HCT116 (cell line): ENCODE results near the gene CYP4F3. TPM values are rescaled to one million over a fixed set of nuclear protein-coding genes. Genes with fewer than 3 reads are reported as not detected.
"Not testable (repeated sequence)": the region's sequence is repeated elsewhere in the genome, so short reads cannot be mapped to it uniquely, and the experiment has no call there.

Source experiments
- ATAC-seq: fragments of 200-7000 bp; cut with Tn5 transposase; 2 replicates; pipeline ENCODE4 v1.9.1; 2020; ENCODE audit warnings: mild to moderate bottlenecking, moderate library complexity
- BruUV-seq: library from RNA; stranded (reverse); fragments of 400-500 nt; replicated peaks from 2 replicates; lab custom pipeline; 2021; lab: Mats Ljungman, UMichigan
- CTCF ChIA-PET: fragments of 300-600 bp; sonication (Branson Sonifier 250); formaldehyde crosslinking; loops from one replicate; lab custom pipeline; 2021; ENCODE audit warnings: antibody characterized with exemption; lab: Charles Lee
- POLR2A ChIA-PET: fragments of 300-600, 350-600 bp; sonication (Branson Sonifier 250); formaldehyde crosslinking; loops from one replicate; lab custom pipeline; 2021; ENCODE audit warnings: antibody characterized with exemption; lab: Charles Lee
- RAD21 ChIA-PET, 2 experiments: fragments of 300-600 bp; sonication (Branson Sonifier 250); formaldehyde crosslinking; loops; one replicate each; lab custom pipeline; 2023; ENCODE audit warnings: low total read pairs in 2 of 2; ENCODE audit not compliant: uncharacterized antibody in 2 of 2, unreplicated experiment in 2 of 2, low non-redundant PET in 1 of 2; lab: Charles Lee
- DNase-seq: peaks from one replicate; pipeline ENCODE4 v3.0.0-alpha.2; 2010; ENCODE audit warnings: low read depth, low spot score
- H2AFZ ChIP-seq: fragments of 200-600 bp; shearing (Covaris generic), sonication (generic); 2 replicates; pipeline ENCODE4 v1.6.1; 2017; ENCODE audit warnings: low read depth, mixed run types, mixed read lengths, antibody characterized with exemption, low read length; ENCODE audit not compliant: poor library complexity, severe bottlenecking
- H3K27ac ChIP-seq: 2 replicates; pipeline ENCODE4 v1.5.1; 2012; ENCODE audit warnings: low read depth, low read length
- H3K27me3 ChIP-seq: fragments of 200-600 bp; sonication (generic); 2 replicates; pipeline ENCODE4 v1.6.1; 2016; ENCODE audit warnings: mixed run types, low read length, mixed read lengths; ENCODE audit not compliant: insufficient read depth
- H3K36me3 ChIP-seq, 2 experiments: fragments of 200-500 bp in 1 of 2; fragments of 200-600 bp in 1 of 2; sonication (Bioruptor generic) in 1 of 2; sonication (generic) in 1 of 2; 2 replicates each; pipeline versions ENCODE4 v1.5.1 to v1.6.1; 2014 to 2016; ENCODE audit warnings: low read length in 2 of 2, inconsistent platforms in 1 of 2, mixed read lengths in 1 of 2, mixed run types in 1 of 2; ENCODE audit not compliant: insufficient read depth in 2 of 2, control insufficient read depth in 1 of 2
- H3K4me1 ChIP-seq, 2 experiments: fragments of 200-600 bp in 1 of 2; sonication (generic) in 1 of 2; 2 replicates each; pipeline versions ENCODE4 v1.5.1 to v1.6.1; 2012 to 2017; ENCODE audit warnings: low read length in 2 of 2, inconsistent platforms in 1 of 2, mild to moderate bottlenecking in 1 of 2, mixed read lengths in 1 of 2, mixed run types in 1 of 2, moderate library complexity in 1 of 2; ENCODE audit not compliant: insufficient read depth in 2 of 2, control insufficient read depth in 1 of 2
- H3K4me2 ChIP-seq: fragments of 200-600 bp; sonication (generic); 2 replicates; pipeline ENCODE4 v1.6.1; 2017; ENCODE audit warnings: mixed run types, low read length, mixed read lengths
- H3K4me3 ChIP-seq, 2 experiments: fragments of 200-600 bp in 1 of 2; sonication (generic) in 1 of 2; replicated peaks in 1 of 2; 2 replicates each; pipeline ENCODE4 v1.5.1; 2011 to 2016; ENCODE audit warnings: low read length in 2 of 2, control low read depth in 1 of 2, low read depth in 1 of 2, mild to moderate bottlenecking in 1 of 2, mixed read lengths in 1 of 2, mixed run types in 1 of 2
- H3K79me2 ChIP-seq: fragments of 200-600 bp; sonication (generic); 2 replicates; pipeline ENCODE4 v1.6.1; 2017; ENCODE audit warnings: mild to moderate bottlenecking, mixed run types, low read length, moderate library complexity, mixed read lengths; ENCODE audit not compliant: insufficient read depth
- H3K9ac ChIP-seq: fragments of 200-600 bp; sonication (generic); 2 replicates; pipeline ENCODE4 v1.6.1; 2016; ENCODE audit warnings: low read length, mixed read lengths
- H3K9me2 ChIP-seq: fragments of 200-600 bp; sonication (generic), shearing (Covaris generic); 2 replicates; pipeline ENCODE4 v1.6.1; 2017; ENCODE audit warnings: mixed run types, mild to moderate bottlenecking, moderate library complexity; ENCODE audit not compliant: insufficient read depth
- H3K9me3 ChIP-seq, 2 experiments: fragments of 200-500 bp in 1 of 2; fragments of 200-600 bp in 1 of 2; sonication (Bioruptor generic) in 1 of 2; sonication (generic) in 1 of 2; 2 replicates each; pipeline ENCODE4 v1.6.1; 2014 to 2017; ENCODE audit warnings: low read length in 2 of 2, mixed read lengths in 2 of 2, inconsistent platforms in 1 of 2, low read depth in 1 of 2, mild to moderate bottlenecking in 1 of 2, mixed run types in 1 of 2, moderate library complexity in 1 of 2; ENCODE audit not compliant: control insufficient read depth in 1 of 2, insufficient read depth in 1 of 2
- H4K20me1 ChIP-seq: fragments of 200-600 bp; sonication (generic), shearing (Covaris generic); 2 replicates; pipeline ENCODE4 v1.6.1; 2017; ENCODE audit warnings: mixed run types, mild to moderate bottlenecking, moderate library complexity; ENCODE audit not compliant: insufficient read depth
- CBX3 ChIP-seq: IDR thresholded peaks from 2 replicates; pipeline ENCODE4 v1.6.1; 2012; ENCODE audit warnings: low read depth
- CTCF ChIP-seq, 3 experiments: fragments of 200-600 bp in 1 of 3; sonication (generic) in 1 of 3; IDR thresholded peaks in 2 of 3; conservative IDR thresholded peaks in 1 of 3; 2 replicates each; pipeline ENCODE4 v1.5.1; 2012 to 2017; ENCODE audit warnings: low read depth in 2 of 3, low read length in 2 of 3, antibody characterized with exemption in 1 of 3, borderline replicate concordance in 1 of 3, control low read depth in 1 of 3, mild to moderate bottlenecking in 1 of 3, mixed read lengths in 1 of 3, mixed run types in 1 of 3, moderate library complexity in 1 of 3; ENCODE audit not compliant: insufficient read depth in 1 of 3
- EGR1 ChIP-seq: IDR thresholded peaks from 2 replicates; pipeline ENCODE4 v1.6.1; 2012; ENCODE audit warnings: low read depth
- FOSL1 ChIP-seq: IDR thresholded peaks from 2 replicates; pipeline ENCODE4 v1.6.1; 2012; ENCODE audit warnings: low read depth
- JUND ChIP-seq: IDR thresholded peaks from 2 replicates; pipeline ENCODE4 v1.6.1; 2012
- MAX ChIP-seq: IDR thresholded peaks from 2 replicates; pipeline ENCODE4 v1.6.1; 2012
- POLR2A ChIP-seq: IDR thresholded peaks from 2 replicates; pipeline ENCODE4 v1.7.0; 2011; ENCODE audit warnings: borderline replicate concordance; ENCODE audit not compliant: insufficient read depth, insufficient read length; ENCODE audit errors: extremely low read depth
- POLR2AphosphoS5 ChIP-seq: IDR thresholded peaks from 2 replicates; pipeline ENCODE4 v1.6.1; 2011; ENCODE audit warnings: mild to moderate bottlenecking, low read depth, low read length, moderate library complexity
- SIN3A ChIP-seq: IDR thresholded peaks from 2 replicates; pipeline ENCODE4 v1.6.1; 2012; ENCODE audit warnings: low read depth
- SP1 ChIP-seq: IDR thresholded peaks from 2 replicates; pipeline ENCODE4 v1.6.1; 2012; ENCODE audit warnings: low read depth
- SRF ChIP-seq: IDR thresholded peaks from 2 replicates; pipeline ENCODE4 v1.6.1; 2012; ENCODE audit warnings: low read depth
- intact Hi-C: fragments of 100-400 bp; cut with micrococcal nuclease; formaldehyde crosslinking; loops from 2 replicates; pipeline ENCODE4 v1.10.0; 2022
- total RNA-seq: library from RNA; stranded (reverse); gene quantifications from one replicate; pipeline ENCODE4 v1.2.1, GENCODE V29; 2021; ENCODE audit not compliant: unreplicated experiment

The CYP4F3 gene
- total RNA-seq, 1 experiment from 2014 or later, result 3.6 TPM

- H3K36me3 ChIP-seq, H3K9ac ChIP-seq, BruUV-seq, RAD21 ChIA-PET: not testable (repeated sequence)
- H3K4me2 ChIP-seq, result peak overlapping the region; percentile 11
- TF ChIP-seq JUND, result peak; percentile 66
- peak; percentile 62; the same call in 1 of the 2 replicates for TF ChIP-seq FOSL1
- TF ChIP-seq CBX3, result peak; percentile 67
- peak; percentile 68 for TF ChIP-seq SP1
- TF ChIP-seq SRF, result 0 out of 2 replicates have a peak, but pooled peaks have one; percentile 27
- TF ChIP-seq, all 23 proteins: peak for 5; not testable (repeated sequence) for 18
- ATAC-seq (peak; percentile 75), DNase-seq (peak; percentile 19)
- H3K9me2 ChIP-seq, intact Hi-C loops, POLR2A ChIA-PET, H3K79me2 ChIP-seq, H3K4me3 ChIP-seq, CTCF ChIA-PET, H3K27me3 ChIP-seq, H3K27ac ChIP-seq, H2AFZ ChIP-seq, H3K9me3 ChIP-seq, H4K20me1 ChIP-seq: not testable (repeated sequence)
- H3K4me1 ChIP-seq, result peaks cover 6 to 24% of the 10 kb centered on the region in 2 experiments
Measured at GRCh38 chr19:15593766-15594165, 46.9 kb upstream of the CYP4F3 start.

- POLR2A ChIA-PET, result no interaction called here
- intact Hi-C loops, result no loop called here
- Histone ChIP-seq H3K9me3 (no peaks in the 10 kb centered on the region), H2AFZ (peak overlapping the region; percentile 68), H3K4me1 (peaks cover 6 to 24% of the 10 kb centered on the region in 2 experiments), H3K9ac (no peak overlapping the region), H3K27ac (no peak overlapping the region), H3K4me3 (no peak overlapping the region), H3K79me2 (no peaks in the 10 kb centered on the region), H4K20me1 (no peaks in the 10 kb centered on the region), H3K36me3 (no peaks in the 10 kb centered on the region), H3K27me3 (no peaks in the 10 kb centered on the region), H3K9me2 (no peaks in the 10 kb centered on the region), H3K4me2 (peak overlapping the region; percentile 57)
- RAD21 ChIA-PET, result no interaction called here
- DNase-seq (peak; percentile 80), ATAC-seq (peak; percentile 85)
- TF ChIP-seq POLR2A, result no peak
- TF ChIP-seq CTCF (IDR thresholded peaks at IDR 0.05 in 2 of 3, conservative IDR thresholded peaks at IDR 0.05 in 1 of 3; ENCODE audit: borderline replicate concordance in 1 of 3, insufficient read depth in 1 of 3, low read depth in 2 of 3, low read length in 2 of 3), result no peak
- TF ChIP-seq SIN3A, result peak; percentile 69; the same call in 1 of the 2 replicates
- TF ChIP-seq FOSL1, result peak; percentile 82
- TF ChIP-seq EGR1, result no peak
- peak; percentile 81 for TF ChIP-seq JUND
- peak; percentile 26; the same call in 1 of the 2 replicates for TF ChIP-seq POLR2AphosphoS5
- TF ChIP-seq CBX3, result peak; percentile 61
- TF ChIP-seq MAX, result peak; percentile 62
- TF ChIP-seq SRF, result peak; percentile 66
- TF ChIP-seq SP1, result peak; percentile 65
- no TSS peak for BruUV-seq
- CTCF ChIA-PET, result no interaction called here
Measured at GRCh38 chr19:15595069-15595468, 45.6 kb upstream of the CYP4F3 start.

GRCh38 chr19:15607978-15608925 is 32.4 kb upstream of the CYP4F3 start:
- intact Hi-C loops, H2AFZ ChIP-seq, H3K4me3 ChIP-seq, H3K9me3 ChIP-seq, ATAC-seq, POLR2A ChIA-PET, H3K36me3 ChIP-seq, H3K4me1 ChIP-seq, DNase-seq, H3K9ac ChIP-seq, H3K27ac ChIP-seq, H4K20me1 ChIP-seq, RAD21 ChIA-PET, H3K27me3 ChIP-seq, BruUV-seq, CTCF ChIA-PET, H3K9me2 ChIP-seq, H3K79me2 ChIP-seq, H3K4me2 ChIP-seq: not testable (repeated sequence)
